MM.1S (cell line): ENCODE measurements around the gene PHAF1.

Source experiments
- CTCF ChIP-seq: fragments of 300-600 bp; sonication (generic); IDR thresholded peaks from 2 replicates; pipeline ENCODE4 v1.5.1; 2016; ENCODE audit warnings: antibody characterized with exemption, low read length, mixed read lengths
- EZH2 ChIP-seq: fragments of 300-600 bp; sonication (generic); optimal IDR thresholded peaks from 2 replicates; pipeline ENCODE3; 2017; ENCODE audit warnings: low read depth, mild to moderate bottlenecking, antibody characterized with exemption, low read length, mixed read lengths

GRCh38 chr16:67088551-67088950 is 21.2 kb upstream of the PHAF1 start:
- TF ChIP-seq CTCF (no peak), EZH2 (no peak)
